Right atrium auricular region (tissue), 2 donors: ENCODE data around the gene SLC51B. TPM values are rescaled to one million over a fixed set of nuclear protein-coding genes. Genes with fewer than 3 reads are reported as not detected.
"Not testable (repeated sequence)": the region's sequence is repeated elsewhere in the genome, so short reads cannot be mapped to it uniquely, and the experiment has no call there.

ENCODE experiments used
- DNase-seq: peaks from one replicate; pipeline ENCODE4 v3.0.0-alpha.2; 2019; ENCODE audit warnings: low spot score
- H3K27ac ChIP-seq, 2 donors: fragments of 200-600 bp; sonication (generic); 1 replicate in 1 of 2; 2 replicates in 1 of 2; pipeline ENCODE4 v1.5.1; 2016 to 2019
- H3K27me3 ChIP-seq, 2 donors: fragments of 200-600 bp; sonication (generic); one replicate each; pipeline versions ENCODE4 v1.5.1 to v1.6.0; 2017 to 2019
- H3K36me3 ChIP-seq: fragments of 200-600 bp; sonication (generic); one replicate; pipeline ENCODE4 v1.5.1; 2016
- H3K4me1 ChIP-seq, 2 donors: fragments of 200-600 bp; sonication (generic); one replicate each; pipeline versions ENCODE4 v1.5.1 to v1.6.0; 2017 to 2019
- H3K4me3 ChIP-seq, 2 donors: fragments of 200-600 bp; sonication (generic); 1 replicate in 1 of 2; 2 replicates in 1 of 2; pipeline ENCODE4 v1.5.1; 2017 to 2019; ENCODE audit warnings: mild to moderate bottlenecking in 1 of 2, moderate library complexity in 1 of 2
- H3K9me3 ChIP-seq, 2 donors: fragments of 200-600 bp; sonication (generic); one replicate each; pipeline ENCODE4 v1.5.1; 2019
- total RNA-seq, 2 donors: library from RNA; depleted of rRNA; stranded (reverse); fragments of >200 nt; gene quantifications; one replicate each; pipeline ENCODE4 v1.1.0, GENCODE V29; 2016
- TF ChIP-seq, protein P1 (sequence below), 2 donors: fragments of 200-600 bp; sonication (generic); IDR thresholded peaks; one replicate each; pipeline ENCODE4 v1.5.1; 2019; ENCODE audit warnings: antibody characterized with exemption in 2 of 2

SLC51B gene
- total RNA-seq, 2 donors from 2014 or later, result not detected

DNA sequence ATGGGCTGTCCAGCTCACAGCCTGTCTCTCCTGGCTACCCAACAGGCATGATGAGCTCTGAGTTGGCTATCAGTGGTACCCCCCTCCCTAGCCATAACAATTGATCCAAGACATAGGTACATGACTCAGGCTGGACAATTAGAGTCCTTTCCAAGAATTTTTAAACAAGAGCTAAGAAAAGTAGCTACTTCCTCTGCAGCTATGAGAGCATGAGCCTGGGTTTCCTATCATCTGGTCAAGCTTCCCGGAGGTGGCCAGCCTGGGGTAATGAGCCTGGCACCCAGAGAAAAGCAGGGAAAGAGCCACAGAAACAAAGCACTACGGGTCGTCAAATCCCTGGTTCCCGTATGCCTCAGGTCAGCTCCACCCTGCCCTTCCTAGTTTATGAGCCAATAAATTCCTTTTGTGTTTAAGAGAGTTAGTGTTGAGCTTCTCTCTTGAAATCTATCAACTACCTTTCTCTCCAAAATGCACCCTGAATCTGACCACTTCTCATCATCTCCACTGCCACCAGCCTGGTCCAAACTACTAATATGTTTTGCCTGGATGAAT lies 2.3 kb upstream of the SLC51B start:
- no peaks in the 10 kb centered on the region for H3K9me3 ChIP-seq
- TF ChIP-seq, protein P1, sequence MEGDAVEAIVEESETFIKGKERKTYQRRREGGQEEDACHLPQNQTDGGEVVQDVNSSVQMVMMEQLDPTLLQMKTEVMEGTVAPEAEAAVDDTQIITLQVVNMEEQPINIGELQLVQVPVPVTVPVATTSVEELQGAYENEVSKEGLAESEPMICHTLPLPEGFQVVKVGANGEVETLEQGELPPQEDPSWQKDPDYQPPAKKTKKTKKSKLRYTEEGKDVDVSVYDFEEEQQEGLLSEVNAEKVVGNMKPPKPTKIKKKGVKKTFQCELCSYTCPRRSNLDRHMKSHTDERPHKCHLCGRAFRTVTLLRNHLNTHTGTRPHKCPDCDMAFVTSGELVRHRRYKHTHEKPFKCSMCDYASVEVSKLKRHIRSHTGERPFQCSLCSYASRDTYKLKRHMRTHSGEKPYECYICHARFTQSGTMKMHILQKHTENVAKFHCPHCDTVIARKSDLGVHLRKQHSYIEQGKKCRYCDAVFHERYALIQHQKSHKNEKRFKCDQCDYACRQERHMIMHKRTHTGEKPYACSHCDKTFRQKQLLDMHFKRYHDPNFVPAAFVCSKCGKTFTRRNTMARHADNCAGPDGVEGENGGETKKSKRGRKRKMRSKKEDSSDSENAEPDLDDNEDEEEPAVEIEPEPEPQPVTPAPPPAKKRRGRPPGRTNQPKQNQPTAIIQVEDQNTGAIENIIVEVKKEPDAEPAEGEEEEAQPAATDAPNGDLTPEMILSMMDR (IDR thresholded peaks at IDR 0.05), result no peak
- no peak overlapping the region for H3K27ac ChIP-seq
- H3K36me3 ChIP-seq, result no peaks in the 10 kb centered on the region
- no peaks in the 10 kb centered on the region for H3K4me1 ChIP-seq
- no peak for DNase-seq
- H3K4me3 ChIP-seq, result no peak overlapping the region
- no peaks in the 10 kb centered on the region for H3K27me3 ChIP-seq

DNA sequence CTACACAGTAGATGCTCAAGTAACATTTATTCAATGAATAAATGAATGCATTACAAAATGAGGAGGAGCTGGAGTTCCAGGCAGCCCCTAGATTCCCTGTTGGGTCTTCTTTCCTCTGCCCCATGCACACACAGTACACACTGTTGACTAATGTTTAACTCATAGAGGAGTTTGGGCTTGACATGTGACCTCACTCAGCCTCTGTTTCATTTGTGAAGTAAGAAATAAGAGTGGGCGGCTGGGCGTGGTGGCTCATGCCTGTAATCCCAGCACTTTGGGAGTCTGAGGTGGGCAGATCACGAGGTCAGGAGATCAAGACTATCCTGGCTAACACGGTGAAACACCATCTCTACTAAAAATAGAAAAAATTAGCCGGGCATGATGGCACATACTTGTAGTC lies 969 bp upstream of the SLC51B start:
- DNase-seq, H3K27me3 ChIP-seq, H3K4me3 ChIP-seq, H3K4me1 ChIP-seq, H3K36me3 ChIP-seq, H3K27ac ChIP-seq, H3K9me3 ChIP-seq: not testable (repeated sequence)

DNA sequence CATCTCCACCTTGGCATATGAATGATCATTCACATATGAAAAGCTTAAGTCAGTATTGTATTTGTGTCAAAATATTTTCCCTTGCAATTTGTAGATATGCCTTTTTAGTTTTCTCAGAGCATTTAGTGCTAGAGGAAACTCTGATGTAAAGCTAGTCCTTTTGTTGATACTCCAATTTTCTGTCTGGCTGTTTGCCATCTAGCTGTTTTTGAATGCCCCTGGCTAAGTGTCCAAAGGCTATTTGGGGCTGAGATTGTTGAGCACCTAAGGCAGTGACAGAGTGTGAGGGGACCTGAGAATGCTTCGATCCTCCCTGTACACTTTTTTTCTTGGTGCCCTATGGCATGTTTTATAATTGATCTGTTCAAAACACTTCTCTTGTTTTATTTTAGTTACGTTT lies 3.1 kb downstream of the SLC51B start:
- DNase-seq, result no peak
- no peak overlapping the region for H3K27ac ChIP-seq
- no peak overlapping the region for H3K4me3 ChIP-seq
- peaks cover 8% of the 10 kb centered on the region for H3K36me3 ChIP-seq
- TF ChIP-seq, protein P1 (IDR thresholded peaks at IDR 0.05), result no peak
- H3K4me1 ChIP-seq, result peaks cover 0 to 10% of the 10 kb centered on the region in 2 donors
- no peaks in the 10 kb centered on the region for H3K9me3 ChIP-seq
- no peaks in the 10 kb centered on the region for H3K27me3 ChIP-seq

DNA sequence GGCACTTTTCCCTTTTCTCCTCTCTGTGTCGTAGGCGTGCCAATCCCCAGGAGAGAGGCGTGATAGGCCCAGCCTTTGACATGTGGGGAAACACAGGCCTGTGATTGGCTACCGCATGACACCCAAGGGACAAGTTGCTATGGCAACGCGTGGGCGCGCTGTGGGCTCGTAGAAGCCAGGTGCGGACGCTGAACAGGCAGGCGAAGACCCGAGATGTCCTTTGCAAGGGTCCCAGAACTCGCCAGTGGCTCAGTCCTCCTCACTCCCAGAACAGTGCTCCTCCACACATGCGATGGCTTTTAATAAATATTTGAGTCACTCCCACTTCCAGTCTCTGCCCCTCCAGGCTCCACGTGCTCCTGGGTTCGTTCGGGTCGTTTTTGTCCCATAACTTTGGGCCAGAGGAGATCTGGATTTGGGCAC lies 4.2 kb downstream of the SLC51B start:
- DNase-seq, result peak; percentile 96
- peaks cover 20% of the 10 kb centered on the region for H3K36me3 ChIP-seq
- H3K4me1 ChIP-seq, result peaks cover 0 to 16% of the 10 kb centered on the region in 2 donors
- TF ChIP-seq, protein P1 (IDR thresholded peaks at IDR 0.05), result no peak
- H3K27ac ChIP-seq, result no peak overlapping the region
- H3K4me3 ChIP-seq, result peak overlapping the region in 1 of 2 donors; percentile 36
- H3K9me3 ChIP-seq, result no peaks in the 10 kb centered on the region
- no peaks in the 10 kb centered on the region for H3K27me3 ChIP-seq

DNA sequence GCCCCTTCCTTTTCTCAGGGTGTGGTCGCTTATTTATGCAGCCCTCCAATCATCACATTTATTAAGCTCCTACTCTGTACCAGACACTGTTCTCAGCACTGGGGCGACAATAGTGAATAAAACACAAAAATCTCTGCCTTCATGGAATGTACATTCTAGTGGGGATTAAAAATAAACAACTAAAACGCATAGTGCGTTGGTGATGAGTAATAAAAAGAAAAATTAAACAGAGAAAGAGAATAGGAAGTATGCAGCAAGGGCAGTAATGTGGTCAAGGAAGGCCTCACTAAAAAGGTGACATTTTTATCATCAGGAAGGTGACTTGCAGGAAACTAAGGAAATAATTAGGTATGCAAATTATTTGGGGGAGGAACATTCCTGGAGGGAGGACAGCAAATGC lies 5.1 kb downstream of the SLC51B start:
- no peaks in the 10 kb centered on the region for H3K9me3 ChIP-seq
- H3K4me1 ChIP-seq, result peaks cover 0 to 25% of the 10 kb centered on the region in 2 donors
- TF ChIP-seq, protein P1 (IDR thresholded peaks at IDR 0.05), result no peak
- peaks cover 28% of the 10 kb centered on the region for H3K36me3 ChIP-seq
- DNase-seq, result no peak
- no peaks in the 10 kb centered on the region for H3K27me3 ChIP-seq
- H3K27ac ChIP-seq, result no peak overlapping the region
- no peak overlapping the region for H3K4me3 ChIP-seq

DNA sequence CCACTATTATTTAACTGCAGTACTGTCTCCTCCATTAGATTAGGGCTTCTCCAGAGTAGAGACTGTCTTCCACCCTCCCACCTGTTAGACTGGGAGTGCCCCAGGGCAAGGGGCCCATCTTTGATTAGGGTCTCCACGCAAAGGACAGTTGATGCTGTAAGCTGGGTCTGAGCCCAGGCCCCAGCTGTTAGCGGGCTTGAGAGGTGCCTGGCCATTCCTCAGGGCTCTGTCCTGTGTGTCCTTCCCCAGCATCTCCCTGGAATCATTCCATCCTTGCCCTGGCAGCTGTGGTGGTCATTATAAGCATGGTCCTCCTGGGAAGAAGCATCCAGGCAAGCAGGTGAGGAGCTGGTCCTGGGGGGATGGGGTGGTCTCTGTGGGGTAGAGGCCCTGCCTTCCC lies 6.1 kb downstream of the SLC51B start:
- peaks cover 35% of the 10 kb centered on the region for H3K36me3 ChIP-seq
- TF ChIP-seq, protein P1 (IDR thresholded peaks at IDR 0.05), result no peak
- H3K27me3 ChIP-seq, result no peaks in the 10 kb centered on the region
- no peaks in the 10 kb centered on the region for H3K9me3 ChIP-seq
- peaks cover 0 to 35% of the 10 kb centered on the region in 2 donors for H3K4me1 ChIP-seq
- DNase-seq, result no peak
- no peak overlapping the region for H3K27ac ChIP-seq
- H3K4me3 ChIP-seq, result no peak overlapping the region
